ENCODE data around the gene SERGEF.

The SERGEF gene

DNA sequence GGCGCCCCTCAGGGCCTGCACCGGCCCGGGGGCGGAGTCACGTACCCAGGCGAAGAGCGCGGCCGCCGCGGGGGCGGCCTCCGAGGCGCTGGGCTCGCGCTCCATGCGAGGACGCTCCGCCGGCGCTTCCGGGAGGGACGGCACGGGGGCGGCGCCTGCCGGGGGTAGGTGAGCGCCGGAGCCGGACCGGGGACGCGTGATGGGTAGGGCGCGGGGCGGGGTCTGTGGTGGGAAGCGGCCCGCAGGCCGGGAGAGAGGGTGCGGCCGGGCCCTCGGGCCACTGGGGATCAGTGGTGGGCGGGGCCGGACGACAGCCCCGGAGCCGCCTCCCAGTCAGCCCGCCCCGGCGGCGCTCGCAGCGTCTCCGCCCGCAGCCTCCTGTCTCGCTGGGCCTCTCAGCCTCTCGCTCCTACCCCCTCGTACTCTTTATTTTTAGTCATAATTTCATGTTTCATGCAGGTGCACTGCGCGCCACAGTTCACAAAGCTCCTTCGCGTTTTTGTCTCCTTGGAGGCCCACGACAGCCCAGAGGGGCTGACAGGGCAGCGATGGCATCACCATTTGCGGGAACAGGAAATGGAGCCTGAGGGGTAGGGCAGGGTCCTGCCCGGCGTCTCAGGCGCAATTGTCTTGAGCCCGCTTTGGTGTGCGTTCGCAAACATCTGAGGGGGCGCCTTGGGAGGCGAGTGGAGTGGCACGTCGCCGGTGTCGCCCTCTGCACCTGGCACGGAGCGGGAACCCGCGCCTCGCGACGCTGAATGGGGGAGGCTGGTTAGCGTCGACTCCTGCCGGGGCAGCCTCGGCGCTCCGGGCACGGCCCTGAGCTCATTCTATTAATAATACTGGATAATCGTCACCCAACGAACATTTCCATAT lies at the start of gene SERGEF:
SERGEF (minus strand) TSS at position 142 of the 876 bp plus-strand sequence; CDS start at position 105, 37 bp downstream.
- Histone ChIP-seq H3K4me1 (ENCODE audit: control insufficient read depth, insufficient read depth, low read length) (no peaks in the 10 kb centered on the region; the same call in 1 of the 2 replicates), H3K36me3 (ENCODE audit: control insufficient read depth, insufficient read depth, low read length) (no peaks in the 10 kb centered on the region), H3K27me3 (ENCODE audit: control insufficient read depth, insufficient read depth, low read length) (no peaks in the 10 kb centered on the region; the same call in 1 of the 2 replicates), H3K9me3 (ENCODE audit: control insufficient read depth, insufficient read depth, low read length) (no peaks in the 10 kb centered on the region), H3K27ac (ENCODE audit: low read length) (no peak within 1 kb of the TSS), H3K4me3 (ENCODE audit: low read length) (peak within 1 kb of the TSS; percentile 73)
- peak; percentile 67 for DNase-seq (ENCODE audit: low read depth, low spot score)
- WGBS (ENCODE audit: insufficient coverage, insufficient read length) = no CpG with 5 or more reads among the region's 93 CpGs

- H3K4me1 ChIP-seq (ENCODE audit: control insufficient read depth, insufficient read depth, low read length) = no peaks in the 10 kb centered on the region
- H3K4me3 ChIP-seq (ENCODE audit: low read length) = no peak overlapping the region
- DNase-seq (ENCODE audit: low read depth, low spot score) = no peak
- no peaks in the 10 kb centered on the region for H3K9me3 ChIP-seq (ENCODE audit: control insufficient read depth, insufficient read depth, low read length)
- H3K27ac ChIP-seq (ENCODE audit: low read length) = no peak overlapping the region
- H3K36me3 ChIP-seq (ENCODE audit: control insufficient read depth, insufficient read depth, low read length) = no peaks in the 10 kb centered on the region
- H3K27me3 ChIP-seq (ENCODE audit: control insufficient read depth, insufficient read depth, low read length) = no peaks in the 10 kb centered on the region
- no CpG with 5 or more reads among the region's 2 CpGs for WGBS (ENCODE audit: insufficient coverage, insufficient read length)
Observed at GRCh38 chr11:18061351-18061750, 48.5 kb upstream of the SERGEF start.

GRCh38 chr11:18056561-18057181 lies 43.8 kb upstream of the SERGEF start:
- no peaks in the 10 kb centered on the region for H3K4me1 ChIP-seq (ENCODE audit: control insufficient read depth, insufficient read depth, low read length)
- no peak for DNase-seq (ENCODE audit: low read depth, low spot score)
- H3K9me3 ChIP-seq (ENCODE audit: control insufficient read depth, insufficient read depth, low read length) = no peaks in the 10 kb centered on the region
- no peak overlapping the region for H3K27ac ChIP-seq (ENCODE audit: low read length)
- no CpG with 5 or more reads among the region's 1 CpG for WGBS (ENCODE audit: insufficient coverage, insufficient read length)
- H3K4me3 ChIP-seq (ENCODE audit: low read length) = no peak overlapping the region
- no peaks in the 10 kb centered on the region for H3K27me3 ChIP-seq (ENCODE audit: control insufficient read depth, insufficient read depth, low read length)
- H3K36me3 ChIP-seq (ENCODE audit: control insufficient read depth, insufficient read depth, low read length) = no peaks in the 10 kb centered on the region

DNA sequence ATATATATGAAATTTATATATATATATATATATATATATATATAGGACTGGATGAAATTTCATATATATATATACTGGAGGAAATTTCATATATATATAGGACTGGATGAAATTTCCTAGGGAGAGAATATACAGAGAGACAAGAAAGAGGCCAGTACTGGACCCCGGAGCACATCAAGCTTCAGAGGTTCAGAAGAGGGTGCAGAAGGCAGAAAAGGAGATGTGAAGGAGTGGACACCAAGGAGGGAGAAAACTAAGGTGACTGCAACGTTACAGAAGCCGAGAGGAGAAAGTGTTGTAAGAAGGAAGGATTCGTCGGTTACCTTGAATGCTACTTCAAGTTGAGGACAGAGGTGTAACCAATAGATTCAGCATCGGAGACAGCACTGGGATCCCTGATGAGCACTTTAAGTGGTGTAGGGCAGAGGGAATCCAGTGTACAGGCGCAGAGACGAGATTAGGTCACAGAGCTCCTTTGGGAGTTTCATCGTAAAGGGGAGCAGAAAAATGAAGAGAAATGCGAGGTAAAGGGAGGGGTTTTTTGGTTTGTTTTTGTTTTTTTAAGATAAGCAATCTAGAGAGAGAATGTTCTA lies 41.8 kb upstream of the SERGEF start:
- Histone ChIP-seq H3K27me3 (ENCODE audit: control insufficient read depth, insufficient read depth, low read length) (no peaks in the 10 kb centered on the region), H3K4me1 (ENCODE audit: control insufficient read depth, insufficient read depth, low read length) (no peaks in the 10 kb centered on the region), H3K36me3 (ENCODE audit: control insufficient read depth, insufficient read depth, low read length) (no peaks in the 10 kb centered on the region), H3K9me3 (ENCODE audit: control insufficient read depth, insufficient read depth, low read length) (no peaks in the 10 kb centered on the region), H3K27ac (ENCODE audit: low read length) (no peak overlapping the region), H3K4me3 (ENCODE audit: low read length) (no peak overlapping the region)
- WGBS (ENCODE audit: insufficient coverage, insufficient read length) = 100% methylated on average over 2 of the region's 10 CpGs
- DNase-seq (ENCODE audit: low read depth, low spot score) = no peak

GRCh38 chr11:18050848-18051247 lies 38.0 kb upstream of the SERGEF start:
- WGBS (ENCODE audit: insufficient coverage, insufficient read length) = no CpG with 5 or more reads among the region's 2 CpGs
- H3K27me3 ChIP-seq (ENCODE audit: control insufficient read depth, insufficient read depth, low read length) = peaks cover 5% of the 10 kb centered on the region; the same call in 1 of the 2 replicates

GRCh38 chr11:18046116-18046777 lies 33.4 kb upstream of the SERGEF start, which contains the start of gene TPH1:
TSS of gene TPH1 (minus strand) at chr11:18046269. CDS start at chr11:18040762, 5,507 bp downstream.
- no peak for DNase-seq (ENCODE audit: low read depth, low spot score)
- Histone ChIP-seq H3K4me1 (ENCODE audit: control insufficient read depth, insufficient read depth, low read length) (no peaks in the 10 kb centered on the region), H3K36me3 (ENCODE audit: control insufficient read depth, insufficient read depth, low read length) (no peaks in the 10 kb centered on the region), H3K27me3 (ENCODE audit: control insufficient read depth, insufficient read depth, low read length) (peaks cover 10% of the 10 kb centered on the region), H3K27ac (ENCODE audit: low read length) (no peak within 1 kb of the TSS), H3K4me3 (ENCODE audit: low read length) (peak within 1 kb of the TSS; percentile 10; the same call in 1 of the 2 replicates), H3K9me3 (ENCODE audit: control insufficient read depth, insufficient read depth, low read length) (no peaks in the 10 kb centered on the region)
- WGBS (ENCODE audit: insufficient coverage, insufficient read length) = no CpG with 5 or more reads among the region's 36 CpGs

More at GRCh38 chr11:18050848-18051247, 38.0 kb upstream of the SERGEF start:
- H3K4me1 ChIP-seq (ENCODE audit: control insufficient read depth, insufficient read depth, low read length) = no peaks in the 10 kb centered on the region
- H3K4me3 ChIP-seq (ENCODE audit: low read length) = no peak overlapping the region
- no peak for DNase-seq (ENCODE audit: low read depth, low spot score)
- H3K27ac ChIP-seq (ENCODE audit: low read length) = no peak overlapping the region
- no peaks in the 10 kb centered on the region for H3K9me3 ChIP-seq (ENCODE audit: control insufficient read depth, insufficient read depth, low read length)
- no peaks in the 10 kb centered on the region for H3K36me3 ChIP-seq (ENCODE audit: control insufficient read depth, insufficient read depth, low read length)

- DNase-seq (ENCODE audit: low read depth, low spot score) = no peak
- no peak overlapping the region for H3K4me3 ChIP-seq (ENCODE audit: low read length)
- H3K27me3 ChIP-seq (ENCODE audit: control insufficient read depth, insufficient read depth, low read length) = no peaks in the 10 kb centered on the region
- no peak overlapping the region for H3K27ac ChIP-seq (ENCODE audit: low read length)
- H3K4me1 ChIP-seq (ENCODE audit: control insufficient read depth, insufficient read depth, low read length) = no peaks in the 10 kb centered on the region
- no peaks in the 10 kb centered on the region for H3K9me3 ChIP-seq (ENCODE audit: control insufficient read depth, insufficient read depth, low read length)
- H3K36me3 ChIP-seq (ENCODE audit: control insufficient read depth, insufficient read depth, low read length) = no peaks in the 10 kb centered on the region
Observed at GRCh38 chr11:18036456-18036855, 23.6 kb upstream of the SERGEF start.

GRCh38 chr11:18027475-18027874 lies 14.6 kb upstream of the SERGEF start:
- H3K4me1 ChIP-seq (ENCODE audit: control insufficient read depth, insufficient read depth, low read length) = no peaks in the 10 kb centered on the region
- no CpG with 5 or more reads among the region's 2 CpGs for WGBS (ENCODE audit: insufficient coverage, insufficient read length)
- no peak overlapping the region for H3K4me3 ChIP-seq (ENCODE audit: low read length)
- H3K27me3 ChIP-seq (ENCODE audit: control insufficient read depth, insufficient read depth, low read length) = no peaks in the 10 kb centered on the region
- no peaks in the 10 kb centered on the region for H3K36me3 ChIP-seq (ENCODE audit: control insufficient read depth, insufficient read depth, low read length)
- no peak for DNase-seq (ENCODE audit: low read depth, low spot score)
- H3K9me3 ChIP-seq (ENCODE audit: control insufficient read depth, insufficient read depth, low read length) = no peaks in the 10 kb centered on the region
- H3K27ac ChIP-seq (ENCODE audit: low read length) = no peak overlapping the region

- WGBS (ENCODE audit: insufficient coverage, insufficient read length) = no CpG with 5 or more reads among the region's 1 CpG
Observed at GRCh38 chr11:18022419-18022818, 9.6 kb upstream of the SERGEF start.

GRCh38 chr11:18019650-18020049 lies 6.8 kb upstream of the SERGEF start:
- no peak overlapping the region for H3K27ac ChIP-seq (ENCODE audit: low read length)
- H3K9me3 ChIP-seq (ENCODE audit: control insufficient read depth, insufficient read depth, low read length) = no peaks in the 10 kb centered on the region
- no peak overlapping the region for H3K4me3 ChIP-seq (ENCODE audit: low read length)
- no peaks in the 10 kb centered on the region for H3K4me1 ChIP-seq (ENCODE audit: control insufficient read depth, insufficient read depth, low read length)
- H3K27me3 ChIP-seq (ENCODE audit: control insufficient read depth, insufficient read depth, low read length) = no peaks in the 10 kb centered on the region
- DNase-seq (ENCODE audit: low read depth, low spot score) = no peak
- no peaks in the 10 kb centered on the region for H3K36me3 ChIP-seq (ENCODE audit: control insufficient read depth, insufficient read depth, low read length)

More at GRCh38 chr11:18022419-18022818, 9.6 kb upstream of the SERGEF start:
- Histone ChIP-seq H3K36me3 (ENCODE audit: control insufficient read depth, insufficient read depth, low read length) (no peaks in the 10 kb centered on the region), H3K9me3 (ENCODE audit: control insufficient read depth, insufficient read depth, low read length) (no peaks in the 10 kb centered on the region), H3K27ac (ENCODE audit: low read length) (no peak overlapping the region), H3K4me1 (ENCODE audit: control insufficient read depth, insufficient read depth, low read length) (no peaks in the 10 kb centered on the region), H3K4me3 (ENCODE audit: low read length) (no peak overlapping the region), H3K27me3 (ENCODE audit: control insufficient read depth, insufficient read depth, low read length) (no peaks in the 10 kb centered on the region)
- DNase-seq (ENCODE audit: low read depth, low spot score) = no peak
